ENCODE results near the gene AR. TPM values are rescaled to one million over a fixed set of nuclear protein-coding genes. Genes with fewer than 3 reads are reported as not detected.

AR gene
- total RNA-seq, 2 donors from 2014 or later = 0.22 to 1.5 TPM

DNA sequence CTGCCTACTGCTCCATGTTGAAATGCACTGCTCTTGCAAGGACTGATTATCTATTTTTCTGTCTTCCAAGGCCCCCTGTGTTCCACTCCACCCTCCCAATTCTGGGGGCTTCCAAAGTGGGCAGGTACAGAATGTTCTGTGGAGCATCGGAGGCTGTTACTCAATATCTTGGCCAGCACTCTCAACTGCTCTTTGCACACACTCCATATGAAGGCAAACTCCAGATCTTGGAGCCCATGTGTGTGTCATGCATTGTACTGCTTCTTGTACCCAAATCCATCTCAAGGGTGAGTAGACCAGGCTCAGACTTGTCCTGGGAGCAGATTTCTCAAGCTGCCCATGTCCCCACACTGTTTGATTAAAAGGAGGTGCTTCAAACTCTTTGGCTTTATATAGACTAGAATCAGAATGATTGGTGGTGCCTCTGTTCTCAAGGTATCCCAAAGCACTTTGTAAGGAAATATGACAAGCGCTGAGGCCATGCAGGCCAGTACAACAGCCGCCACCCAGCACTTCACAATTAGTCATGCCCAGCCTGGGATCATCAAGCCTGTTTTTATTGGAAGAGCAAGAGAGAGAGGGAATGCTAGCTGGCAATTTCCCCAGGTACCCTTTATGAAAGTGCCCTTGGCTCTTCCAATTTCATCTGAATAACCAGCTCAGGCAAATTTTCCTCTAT is 44.3 kb downstream of the AR start:
- no peak overlapping the region for H3K27ac Mint-ChIP-seq
- no peak for ATAC-seq
- DNase-seq = no peak
- H3K4me1 Mint-ChIP-seq = no peaks in the 10 kb centered on the region
- H3K36me3 Mint-ChIP-seq (ENCODE audit: low read depth) = no peaks in the 10 kb centered on the region
- H3K9me3 ChIP-seq (ENCODE audit: control insufficient read depth, low read length, poor library complexity, severe bottlenecking) = no peaks in the 10 kb centered on the region
- no peaks in the 10 kb centered on the region for H3K27me3 Mint-ChIP-seq
- H3K4me3 Mint-ChIP-seq = no peak overlapping the region

DNA sequence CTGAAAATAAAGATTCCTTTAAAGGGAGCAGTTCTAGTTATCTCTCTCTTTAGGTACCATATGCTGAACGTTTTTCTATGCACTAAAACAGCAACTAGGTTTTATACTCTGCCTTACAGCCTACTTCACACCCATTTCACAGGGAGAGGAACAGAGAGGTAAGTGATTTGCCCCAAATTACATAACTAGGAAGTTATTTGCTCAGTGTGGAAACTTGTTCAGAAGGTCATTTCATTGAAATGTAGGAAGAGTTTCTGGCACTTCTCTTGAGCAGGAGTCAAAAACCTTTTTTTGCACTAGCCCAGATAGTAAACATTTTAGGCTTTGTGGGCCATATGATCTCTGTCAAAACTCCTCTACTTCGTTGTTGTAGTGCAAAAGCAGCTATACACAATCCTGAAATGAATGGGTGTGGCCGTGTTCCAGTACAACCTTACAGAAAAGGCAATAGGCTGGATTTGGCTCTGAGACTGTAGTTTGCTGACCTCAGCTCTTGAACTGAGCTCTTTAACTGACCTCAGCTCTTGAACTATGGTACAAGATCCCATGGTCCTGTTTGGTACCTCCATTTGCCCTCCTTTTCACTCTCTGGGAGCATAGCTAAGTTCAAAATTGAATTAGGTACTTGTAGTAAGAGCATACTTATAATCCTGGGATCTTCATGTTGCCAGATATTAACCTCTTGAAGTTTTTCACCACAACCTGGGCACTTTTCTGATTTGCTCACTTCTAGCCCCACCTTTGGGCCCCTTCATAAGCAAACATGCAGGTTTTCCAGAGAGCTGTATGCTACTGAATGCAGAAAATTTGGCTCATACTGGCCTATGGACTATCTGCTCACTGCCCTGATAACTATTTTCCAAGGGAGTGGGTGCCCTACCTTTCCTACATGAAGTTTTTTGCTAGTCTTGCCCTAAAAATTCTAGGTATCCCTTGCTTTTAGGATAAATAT is 53.3 kb downstream of the AR start:
- DNase-seq = no peak
- no peak overlapping the region for H3K4me3 Mint-ChIP-seq
- ATAC-seq = no peak
- H3K36me3 Mint-ChIP-seq (ENCODE audit: low read depth) = no peaks in the 10 kb centered on the region
- H3K4me1 Mint-ChIP-seq = no peaks in the 10 kb centered on the region
- H3K9me3 ChIP-seq (ENCODE audit: control insufficient read depth, low read length, poor library complexity, severe bottlenecking) = no peaks in the 10 kb centered on the region
- H3K27ac Mint-ChIP-seq = no peak overlapping the region
- no peaks in the 10 kb centered on the region for H3K27me3 Mint-ChIP-seq

DNA sequence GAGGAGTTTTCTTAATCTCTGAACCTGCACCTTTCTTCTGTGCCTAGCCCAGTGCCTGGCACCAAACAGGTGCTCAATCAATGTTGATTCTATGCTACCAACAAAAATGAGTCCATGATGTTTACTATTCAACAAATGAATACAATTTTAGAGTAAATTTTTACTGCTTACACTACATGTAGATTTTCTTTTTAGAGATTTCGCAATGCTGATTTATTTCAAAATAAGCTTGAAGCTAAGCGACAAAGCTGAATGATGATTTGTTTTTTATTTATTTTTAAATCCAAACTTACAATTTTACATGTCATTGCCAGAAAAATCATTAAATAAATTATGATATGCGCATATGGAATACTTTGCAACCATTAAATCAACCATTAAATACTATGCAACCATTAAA is 55.7 kb downstream of the AR start:
- DNase-seq = no peak
- no peak overlapping the region for H3K27ac Mint-ChIP-seq
- no peaks in the 10 kb centered on the region for H3K27me3 Mint-ChIP-seq
- H3K4me1 Mint-ChIP-seq = no peaks in the 10 kb centered on the region
- H3K36me3 Mint-ChIP-seq (ENCODE audit: low read depth) = no peaks in the 10 kb centered on the region
- ATAC-seq = no peak
- H3K4me3 Mint-ChIP-seq = no peak overlapping the region
- H3K9me3 ChIP-seq (ENCODE audit: control insufficient read depth, low read length, poor library complexity, severe bottlenecking) = no peaks in the 10 kb centered on the region

DNA sequence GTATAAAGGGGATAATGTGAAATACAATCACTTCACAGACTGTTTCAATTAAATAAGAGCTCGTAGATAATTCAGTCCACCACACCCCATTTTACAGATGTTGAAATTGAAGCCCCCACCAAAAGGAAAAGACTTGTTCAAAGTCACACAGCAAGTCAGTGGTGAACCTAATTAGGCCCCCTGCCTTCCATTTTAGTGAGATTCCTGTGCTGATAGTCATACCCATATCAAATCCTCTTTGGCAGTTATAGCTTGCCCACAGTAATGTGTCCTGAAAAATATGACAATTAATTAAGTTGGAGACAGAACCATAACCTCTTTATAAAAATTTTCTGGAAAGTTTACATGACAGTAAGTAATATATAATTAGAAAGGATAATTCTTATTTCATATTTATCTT is 58.0 kb downstream of the AR start:
- H3K9me3 ChIP-seq (ENCODE audit: control insufficient read depth, low read length, poor library complexity, severe bottlenecking) = no peaks in the 10 kb centered on the region
- Mint-ChIP-seq H3K27ac (no peak overlapping the region), H3K4me1 (no peaks in the 10 kb centered on the region), H3K4me3 (no peak overlapping the region), H3K36me3 (ENCODE audit: low read depth) (no peaks in the 10 kb centered on the region), H3K27me3 (no peaks in the 10 kb centered on the region)
- DNase-seq = no peak
- ATAC-seq = no peak

DNA sequence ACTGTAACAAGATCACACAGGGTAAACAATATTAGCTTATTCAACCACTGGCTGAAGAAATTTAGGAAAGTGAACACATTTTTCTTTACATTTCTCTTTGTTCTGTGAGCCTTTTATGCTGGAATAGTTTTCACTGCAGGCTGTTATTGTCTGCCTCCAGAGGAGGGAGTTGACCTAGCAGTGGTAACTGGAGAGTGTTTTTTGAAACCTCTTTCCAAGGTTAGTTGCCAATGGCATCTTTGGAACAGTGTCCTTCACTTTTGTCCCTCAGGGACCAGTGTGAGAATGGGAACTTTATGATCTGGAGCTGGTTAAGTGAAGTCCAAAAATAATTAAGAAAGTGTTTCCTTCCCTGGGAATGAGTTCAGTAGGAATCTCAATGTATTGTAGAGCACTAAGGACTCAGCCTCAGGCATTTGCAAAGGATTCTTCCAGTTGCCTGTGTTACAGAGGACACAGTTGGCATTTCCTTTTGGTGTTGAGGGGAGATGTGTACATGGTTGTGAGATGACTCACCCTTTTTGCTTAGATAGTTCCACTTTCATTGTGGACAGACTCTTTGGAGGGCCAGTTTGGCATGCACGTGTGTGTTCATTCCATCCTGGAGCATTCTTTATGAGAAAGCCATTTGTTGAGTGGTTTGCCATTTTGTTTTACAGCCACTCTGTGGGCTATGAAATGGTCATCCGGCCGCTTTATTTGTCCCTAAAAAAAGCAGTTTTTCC is 61.3 kb downstream of the AR start:
- Mint-ChIP-seq H3K27ac (no peak overlapping the region), H3K4me1 (no peaks in the 10 kb centered on the region), H3K27me3 (no peaks in the 10 kb centered on the region), H3K4me3 (no peak overlapping the region), H3K36me3 (ENCODE audit: low read depth) (no peaks in the 10 kb centered on the region)
- ATAC-seq (no peak), DNase-seq (no peak)
- H3K9me3 ChIP-seq (ENCODE audit: control insufficient read depth, low read length, poor library complexity, severe bottlenecking) = no peaks in the 10 kb centered on the region

DNA sequence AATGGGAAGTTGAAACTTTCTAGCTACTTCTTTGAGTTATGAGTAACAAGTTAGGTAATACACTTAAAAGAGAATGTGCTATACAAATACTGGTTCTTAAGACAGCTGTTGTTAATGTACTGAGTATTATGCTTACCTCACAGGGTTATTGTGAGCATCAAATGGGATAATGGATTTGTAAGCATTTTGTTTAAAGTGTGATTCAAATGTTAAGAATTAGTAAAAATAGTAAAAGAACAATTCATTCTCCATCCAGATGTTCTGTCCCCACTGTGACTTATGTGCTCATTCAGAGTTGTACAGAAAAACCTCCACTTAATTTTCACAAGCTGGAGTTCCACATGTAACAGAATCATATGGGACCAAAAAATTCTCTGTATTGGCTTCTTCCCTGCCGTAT is 63.6 kb downstream of the AR start:
- H3K4me1 Mint-ChIP-seq = no peaks in the 10 kb centered on the region
- no peak overlapping the region for H3K27ac Mint-ChIP-seq
- H3K9me3 ChIP-seq (ENCODE audit: control insufficient read depth, low read length, poor library complexity, severe bottlenecking) = no peaks in the 10 kb centered on the region
- ATAC-seq (no peak), DNase-seq (no peak)
- H3K27me3 Mint-ChIP-seq = no peaks in the 10 kb centered on the region
- no peak overlapping the region for H3K4me3 Mint-ChIP-seq
- no peaks in the 10 kb centered on the region for H3K36me3 Mint-ChIP-seq (ENCODE audit: low read depth)

DNA sequence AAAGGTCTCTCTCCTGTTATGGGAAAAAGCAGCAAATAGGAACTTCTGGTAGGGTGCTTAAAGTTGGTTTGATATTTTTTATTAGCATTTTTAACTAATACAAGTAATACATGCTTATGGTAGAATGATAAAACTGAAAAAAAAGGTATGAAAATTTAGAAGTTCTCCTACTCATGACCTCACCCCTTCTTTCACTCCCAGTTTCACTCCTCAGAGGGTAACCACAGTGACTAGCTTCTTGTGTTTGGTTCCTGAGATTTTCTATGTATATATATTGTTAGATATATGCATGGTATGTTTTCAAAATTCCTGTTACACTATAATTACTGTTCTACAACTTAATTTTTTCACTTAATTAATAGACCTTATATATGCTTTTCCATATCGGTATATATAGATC is 66.5 kb downstream of the AR start:
- Mint-ChIP-seq H3K4me1 (no peaks in the 10 kb centered on the region), H3K4me3 (no peak overlapping the region), H3K36me3 (ENCODE audit: low read depth) (no peaks in the 10 kb centered on the region), H3K27me3 (no peaks in the 10 kb centered on the region), H3K27ac (no peak overlapping the region)
- no peaks in the 10 kb centered on the region for H3K9me3 ChIP-seq (ENCODE audit: control insufficient read depth, low read length, poor library complexity, severe bottlenecking)
- ATAC-seq (no peak), DNase-seq (no peak)

DNA sequence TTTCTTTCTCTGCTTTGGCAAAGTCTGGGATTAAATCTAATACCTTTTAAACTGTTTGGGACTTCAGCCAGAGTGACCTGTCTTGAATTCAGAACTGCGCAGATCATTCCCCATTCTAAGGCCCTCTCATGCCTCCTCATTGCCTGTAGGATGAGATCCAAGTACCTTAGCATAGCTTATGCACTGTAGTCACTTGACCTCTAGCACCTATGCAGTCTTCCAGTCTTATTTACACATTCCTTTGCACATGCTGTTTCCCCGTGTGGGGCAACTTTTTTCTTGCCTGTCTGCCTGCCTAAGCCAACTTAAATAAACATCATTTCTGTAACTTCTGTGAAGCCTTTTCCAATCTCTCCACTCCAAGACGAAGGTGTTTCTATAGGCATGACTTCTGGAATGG is 68.4 kb downstream of the AR start:
- Mint-ChIP-seq H3K4me3 (no peak overlapping the region), H3K36me3 (ENCODE audit: low read depth) (no peaks in the 10 kb centered on the region), H3K27me3 (no peaks in the 10 kb centered on the region), H3K27ac (no peak overlapping the region), H3K4me1 (no peaks in the 10 kb centered on the region)
- H3K9me3 ChIP-seq (ENCODE audit: control insufficient read depth, low read length, poor library complexity, severe bottlenecking) = no peaks in the 10 kb centered on the region
- DNase-seq (no peak), ATAC-seq (no peak)

DNA sequence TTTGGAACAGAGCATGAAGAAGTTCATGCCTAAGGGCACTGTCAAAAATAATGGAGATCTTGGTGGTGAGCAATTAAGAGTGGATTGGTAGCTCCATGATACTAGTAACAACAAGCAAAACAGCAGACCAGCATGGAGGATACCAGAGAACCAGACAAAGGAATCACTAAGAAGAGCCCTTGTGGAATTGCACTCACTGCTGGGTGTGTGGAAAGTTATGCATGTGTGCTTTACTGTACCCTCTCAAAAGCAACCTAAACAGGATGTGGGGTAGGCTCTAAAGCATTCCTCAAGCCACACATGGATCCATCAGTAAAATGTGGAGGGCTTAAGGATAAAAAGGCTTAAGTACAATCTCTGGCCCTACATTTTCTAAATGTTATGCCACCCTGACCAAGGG is 69.5 kb downstream of the AR start:
- Mint-ChIP-seq H3K27me3 (no peaks in the 10 kb centered on the region), H3K4me1 (no peaks in the 10 kb centered on the region), H3K4me3 (no peak overlapping the region), H3K27ac (no peak overlapping the region), H3K36me3 (ENCODE audit: low read depth) (no peaks in the 10 kb centered on the region)
- ATAC-seq = no peak
- H3K9me3 ChIP-seq (ENCODE audit: control insufficient read depth, low read length, poor library complexity, severe bottlenecking) = no peaks in the 10 kb centered on the region
- no peak for DNase-seq

DNA sequence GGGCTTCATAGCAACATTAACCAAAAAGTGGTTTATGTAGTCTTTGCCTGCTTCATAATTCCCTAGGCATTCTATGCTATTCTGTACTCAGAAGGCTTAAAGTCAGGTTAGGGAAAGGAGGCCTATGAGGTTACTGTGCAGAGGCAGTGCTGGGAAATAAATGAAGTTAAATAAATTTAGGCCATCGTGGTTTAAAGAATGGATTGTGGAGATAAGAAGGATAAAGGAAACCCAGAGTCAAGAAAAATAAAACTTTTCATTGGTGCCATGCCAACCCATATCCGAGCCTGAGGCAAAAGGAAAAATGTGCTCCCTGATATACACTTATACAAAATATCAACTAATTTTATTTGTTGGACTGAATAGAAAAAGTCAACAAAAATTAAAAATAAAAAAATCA is 70.2 kb downstream of the AR start:
- Mint-ChIP-seq H3K4me3 (no peak overlapping the region), H3K4me1 (no peaks in the 10 kb centered on the region), H3K27me3 (no peaks in the 10 kb centered on the region), H3K27ac (no peak overlapping the region), H3K36me3 (ENCODE audit: low read depth) (no peaks in the 10 kb centered on the region)
- ATAC-seq = no peak
- H3K9me3 ChIP-seq (ENCODE audit: control insufficient read depth, low read length, poor library complexity, severe bottlenecking) = no peaks in the 10 kb centered on the region
- DNase-seq = no peak

DNA sequence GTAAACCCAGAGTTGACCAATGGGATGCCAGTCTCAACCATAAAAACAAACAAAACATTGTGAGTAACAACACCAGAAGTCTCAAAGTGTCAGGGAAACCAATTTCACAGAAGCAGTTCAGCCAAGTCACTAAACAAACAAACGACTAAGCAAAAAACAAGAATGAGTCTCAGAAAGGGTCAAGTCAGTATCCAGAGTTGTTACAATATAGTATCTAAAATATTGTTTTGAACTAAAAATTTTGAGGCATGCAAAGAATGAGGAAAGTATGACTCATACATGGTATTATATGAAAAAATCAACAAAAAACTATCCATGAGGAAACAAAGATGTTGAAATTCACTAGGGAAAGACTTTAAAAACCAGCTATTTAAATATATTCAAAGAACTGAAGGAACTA is 70.6 kb downstream of the AR start:
- Mint-ChIP-seq H3K4me3 (no peak overlapping the region), H3K36me3 (ENCODE audit: low read depth) (no peaks in the 10 kb centered on the region)

DNA sequence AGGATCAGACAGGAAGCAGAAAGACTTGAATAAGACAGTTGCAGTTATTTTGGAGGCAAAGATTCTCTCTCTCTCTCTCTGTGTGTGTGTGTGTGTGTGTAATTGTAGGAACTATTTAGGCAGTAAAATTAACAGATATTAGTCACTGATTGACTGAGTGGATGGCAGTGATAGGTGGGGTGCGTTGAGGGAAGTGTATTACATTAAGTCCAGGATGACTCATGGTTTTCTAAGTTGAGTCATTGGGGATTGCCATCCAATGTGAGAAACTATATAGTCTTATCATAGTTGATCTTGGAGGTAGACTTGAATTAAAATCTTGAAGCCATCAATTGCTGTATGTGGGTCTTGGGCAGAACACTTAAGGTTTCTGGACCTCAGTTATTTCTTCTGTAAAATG is 75.4 kb downstream of the AR start:
- ATAC-seq (no peak), DNase-seq (no peak)
- Mint-ChIP-seq H3K36me3 (ENCODE audit: low read depth) (no peaks in the 10 kb centered on the region), H3K4me3 (no peak overlapping the region), H3K27ac (no peak overlapping the region), H3K4me1 (no peaks in the 10 kb centered on the region), H3K27me3 (no peaks in the 10 kb centered on the region)
- H3K9me3 ChIP-seq (ENCODE audit: control insufficient read depth, low read length, poor library complexity, severe bottlenecking) = no peaks in the 10 kb centered on the region

More for the DNA sequence above, 70.6 kb downstream of the AR start:
- ATAC-seq (no peak), DNase-seq (no peak)
- Mint-ChIP-seq H3K27me3 (no peaks in the 10 kb centered on the region), H3K4me1 (no peaks in the 10 kb centered on the region), H3K27ac (no peak overlapping the region)
- no peaks in the 10 kb centered on the region for H3K9me3 ChIP-seq (ENCODE audit: control insufficient read depth, low read length, poor library complexity, severe bottlenecking)

DNA sequence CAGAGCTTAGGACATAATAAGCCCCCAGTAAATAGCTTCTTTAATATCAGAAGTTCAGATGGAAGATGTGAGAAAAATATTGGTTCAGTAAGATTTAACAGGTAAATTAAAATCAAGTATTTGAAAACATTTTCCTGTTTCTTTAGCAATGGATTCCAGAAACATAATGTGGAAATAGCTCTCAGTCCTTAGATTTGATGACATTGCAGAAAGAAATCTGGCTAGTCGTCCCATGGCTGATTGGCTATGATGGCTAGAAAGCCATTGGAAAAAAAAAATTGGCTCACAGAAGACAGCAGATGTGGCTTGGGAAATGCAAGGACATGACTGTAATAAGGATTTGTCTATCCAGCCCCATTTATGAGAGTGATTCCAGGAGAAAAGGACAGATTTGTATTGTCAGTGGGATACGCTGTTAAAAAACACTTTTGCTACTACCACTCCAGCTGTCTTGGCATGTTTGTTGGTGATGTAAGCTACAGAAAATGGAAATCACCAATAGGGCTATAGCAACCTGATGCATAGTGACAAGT is 78.3 kb downstream of the AR start:
- DNase-seq = no peak
- H3K4me3 Mint-ChIP-seq = no peak overlapping the region
- no peak overlapping the region for H3K27ac Mint-ChIP-seq
- H3K9me3 ChIP-seq (ENCODE audit: control insufficient read depth, low read length, poor library complexity, severe bottlenecking) = no peaks in the 10 kb centered on the region
- no peaks in the 10 kb centered on the region for H3K27me3 Mint-ChIP-seq
- no peaks in the 10 kb centered on the region for H3K36me3 Mint-ChIP-seq (ENCODE audit: low read depth)
- ATAC-seq = no peak
- H3K4me1 Mint-ChIP-seq = no peaks in the 10 kb centered on the region
